Thyroid gland (tissue), 4 donors: ENCODE results near the gene SBDS.
"Not testable (repeated sequence)": the region's sequence is repeated elsewhere in the genome, so short reads cannot be mapped to it uniquely, and the experiment has no call there.

Experiments
- POLR2A ChIP-seq, 2 donors: fragments of 450-650 bp; IDR thresholded peaks; one replicate each; pipeline ENCODE4 v1.6.1; 2017; ENCODE audit warnings: antibody characterized with exemption in 2 of 2, mild to moderate bottlenecking in 2 of 2, moderate library complexity in 1 of 2
- TF ChIP-seq, protein P1 (sequence below), 6 experiments: fragments of 200-600 bp in 3 of 6; fragments of 450-650 bp in 3 of 6; sonication (generic) in 3 of 6; IDR thresholded peaks; one replicate each; pipeline ENCODE4 v1.5.1; 2016 to 2019; ENCODE audit warnings: antibody characterized with exemption in 6 of 6, mild to moderate bottlenecking in 2 of 6, inconsistent platforms in 1 of 6, moderate library complexity in 1 of 6

DNA sequence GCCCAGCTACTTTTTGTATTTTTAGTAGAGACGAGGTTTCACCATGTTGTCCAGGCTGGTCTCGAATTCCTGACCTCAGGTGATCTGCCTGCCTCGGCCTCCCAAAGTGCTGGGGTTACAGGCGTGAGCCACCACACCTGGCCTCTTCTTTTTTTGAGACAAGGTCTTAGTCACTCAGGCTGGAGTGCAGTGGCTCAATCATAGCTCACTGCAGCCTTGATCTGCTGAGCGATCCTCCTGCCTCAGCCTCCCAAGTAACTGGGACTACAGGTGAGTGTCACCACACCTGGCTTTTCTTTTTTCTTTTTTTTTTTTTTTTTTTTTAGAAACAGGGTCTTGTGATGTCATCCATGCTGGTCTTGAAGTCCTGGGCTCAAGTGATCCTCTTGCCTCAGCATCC, 26.4 kb downstream of the SBDS start:
- TF ChIP-seq, protein P1, sequence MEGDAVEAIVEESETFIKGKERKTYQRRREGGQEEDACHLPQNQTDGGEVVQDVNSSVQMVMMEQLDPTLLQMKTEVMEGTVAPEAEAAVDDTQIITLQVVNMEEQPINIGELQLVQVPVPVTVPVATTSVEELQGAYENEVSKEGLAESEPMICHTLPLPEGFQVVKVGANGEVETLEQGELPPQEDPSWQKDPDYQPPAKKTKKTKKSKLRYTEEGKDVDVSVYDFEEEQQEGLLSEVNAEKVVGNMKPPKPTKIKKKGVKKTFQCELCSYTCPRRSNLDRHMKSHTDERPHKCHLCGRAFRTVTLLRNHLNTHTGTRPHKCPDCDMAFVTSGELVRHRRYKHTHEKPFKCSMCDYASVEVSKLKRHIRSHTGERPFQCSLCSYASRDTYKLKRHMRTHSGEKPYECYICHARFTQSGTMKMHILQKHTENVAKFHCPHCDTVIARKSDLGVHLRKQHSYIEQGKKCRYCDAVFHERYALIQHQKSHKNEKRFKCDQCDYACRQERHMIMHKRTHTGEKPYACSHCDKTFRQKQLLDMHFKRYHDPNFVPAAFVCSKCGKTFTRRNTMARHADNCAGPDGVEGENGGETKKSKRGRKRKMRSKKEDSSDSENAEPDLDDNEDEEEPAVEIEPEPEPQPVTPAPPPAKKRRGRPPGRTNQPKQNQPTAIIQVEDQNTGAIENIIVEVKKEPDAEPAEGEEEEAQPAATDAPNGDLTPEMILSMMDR (IDR thresholded peaks at IDR 0.05): not testable (repeated sequence)
- TF ChIP-seq POLR2A (IDR thresholded peaks at IDR 0.05): not testable (repeated sequence)
